Smooth muscle cell (in vitro differentiated cells): ENCODE results near the gene DHRS7B. TPM values are rescaled to one million over a fixed set of nuclear protein-coding genes. Genes with fewer than 3 reads are reported as not detected.
"Not testable (repeated sequence)": the region's sequence is repeated elsewhere in the genome, so short reads cannot be mapped to it uniquely, and the experiment has no call there.

Experiments used
- DNase-seq: peaks from one replicate; lab custom pipeline; 2025; ENCODE audit not compliant: unreplicated experiment; lab: John Stamatoyannopoulos, UW
- H2AFZ ChIP-seq: fragments of 200-600 bp; sonication (generic); 2 replicates; pipeline ENCODE4 v1.6.0; 2016; ENCODE audit warnings: antibody characterized with exemption, low read depth, mild to moderate bottlenecking
- H3F3A ChIP-seq: fragments of 200-600 bp; sonication (generic); 2 replicates; pipeline ENCODE4 v1.6.0; 2017; ENCODE audit warnings: antibody characterized with exemption, low read depth
- H3K27ac ChIP-seq: fragments of 200-600 bp; sonication (generic); 2 replicates; pipeline ENCODE4 v1.5.1; 2016; ENCODE audit warnings: low read depth, mild to moderate bottlenecking
- H3K27me3 ChIP-seq: fragments of 200-600 bp; sonication (generic); 2 replicates; pipeline ENCODE4 v1.6.1; 2016; ENCODE audit warnings: low read depth, mild to moderate bottlenecking
- H3K36me3 ChIP-seq: fragments of 200-600 bp; sonication (generic); 2 replicates; pipeline ENCODE4 v1.5.1; 2016; ENCODE audit warnings: low read depth
- H3K4me1 ChIP-seq: fragments of 200-600 bp; sonication (generic); 2 replicates; pipeline ENCODE4 v1.5.1; 2016; ENCODE audit warnings: low read depth
- H3K4me2 ChIP-seq: fragments of 200-600 bp; sonication (generic); 2 replicates; pipeline ENCODE4 v1.6.0; 2016; ENCODE audit warnings: mild to moderate bottlenecking
- H3K4me3 ChIP-seq: fragments of 200-600 bp; sonication (generic); 2 replicates; pipeline ENCODE4 v1.5.1; 2016; ENCODE audit warnings: mild to moderate bottlenecking
- H3K79me2 ChIP-seq: fragments of 200-600 bp; sonication (generic); 2 replicates; pipeline ENCODE4 v1.6.0; 2016; ENCODE audit warnings: low read depth, mild to moderate bottlenecking
- H3K9ac ChIP-seq: fragments of 200-600 bp; sonication (generic); 2 replicates; pipeline ENCODE4 v1.6.0; 2016; ENCODE audit warnings: low read depth
- H3K9me3 ChIP-seq: fragments of 200-600 bp; sonication (generic); replicated peaks from 2 replicates; pipeline ENCODE4 v1.5.1; 2016; ENCODE audit warnings: low read depth
- H4K20me1 ChIP-seq: fragments of 200-600 bp; sonication (generic); 2 replicates; pipeline ENCODE4 v1.6.0; 2016; ENCODE audit warnings: low read depth
- CTCF ChIP-seq: fragments of 200-600 bp; sonication (generic); IDR thresholded peaks from 2 replicates; pipeline ENCODE4 v1.5.1; 2017; ENCODE audit warnings: borderline replicate concordance, mild to moderate bottlenecking, antibody characterized with exemption; ENCODE audit not compliant: insufficient read depth, poor library complexity, severe bottlenecking
- WGBS: methylation state at CpG from one replicate; pipeline ENCODE4 v1.1.7; 2016; ENCODE audit warnings: low lambda C conversion rate; 5-methylcytosine and 5-hydroxymethylcytosine counted together
- polyA plus RNA-seq: library from polyadenylated mRNA; unstranded; fragments of >200 nt; fragmentation: Nextera tagmentation; extraction: Ambion mirVana; gene quantifications from 2 replicates; pipeline ENCODE4 v1.2.1, GENCODE V29; 2016
- total RNA-seq: library from RNA; depleted of rRNA; stranded (reverse); fragments of >200 nt; gene quantifications from 2 replicates; pipeline ENCODE4 v1.2.3, GENCODE V29; 2014

Gene DHRS7B
- total and polyA plus RNA-seq, 2 experiments from 2014 or later, result 30.0 to 32.5 TPM

GRCh38 chr17:21108651-21109050 lies 18.1 kb upstream of the DHRS7B start:
- Histone ChIP-seq H3K79me2 (no peaks in the 10 kb centered on the region), H3K4me2 (no peak overlapping the region), H3F3A (no peaks in the 10 kb centered on the region), H3K36me3 (no peaks in the 10 kb centered on the region), H3K27ac (no peak overlapping the region), H3K9ac (no peak overlapping the region), H3K4me1 (no peaks in the 10 kb centered on the region), H3K9me3 (no peaks in the 10 kb centered on the region), H2AFZ (no peak overlapping the region), H3K4me3 (no peak overlapping the region), H4K20me1 (no peaks in the 10 kb centered on the region), H3K27me3 (no peaks in the 10 kb centered on the region)
- 60% methylated on average over 3 of the region's 3 CpGs for WGBS
- no peak for TF ChIP-seq CTCF
- no peak for DNase-seq

GRCh38 chr17:21113049-21113690 lies 13.6 kb upstream of the DHRS7B start:
- Histone ChIP-seq H3K9me3 (no peaks in the 10 kb centered on the region), H3K4me2 (no peak overlapping the region), H3K27me3 (no peaks in the 10 kb centered on the region), H4K20me1 (no peaks in the 10 kb centered on the region), H3K36me3 (no peaks in the 10 kb centered on the region), H3K27ac (no peak overlapping the region), H3K4me3 (no peak overlapping the region), H3F3A (no peaks in the 10 kb centered on the region), H2AFZ (no peak overlapping the region), H3K79me2 (no peaks in the 10 kb centered on the region), H3K9ac (no peak overlapping the region), H3K4me1 (no peaks in the 10 kb centered on the region)
- 90% methylated on average over 5 of the region's 5 CpGs for WGBS
- no peak for DNase-seq
- no peak for TF ChIP-seq CTCF

GRCh38 chr17:21113716-21114115 lies 13.0 kb upstream of the DHRS7B start:
- Histone ChIP-seq H3K27ac (no peak overlapping the region), H3K4me1 (no peaks in the 10 kb centered on the region), H3K9ac (no peak overlapping the region), H3F3A (no peaks in the 10 kb centered on the region), H3K79me2 (no peaks in the 10 kb centered on the region), H3K36me3 (no peaks in the 10 kb centered on the region), H3K9me3 (no peaks in the 10 kb centered on the region), H4K20me1 (no peaks in the 10 kb centered on the region), H3K4me2 (no peak overlapping the region), H3K27me3 (no peaks in the 10 kb centered on the region), H2AFZ (no peak overlapping the region), H3K4me3 (no peak overlapping the region)
- 83% methylated on average over 1 of the region's 1 CpG for WGBS
- TF ChIP-seq CTCF, result no peak
- DNase-seq, result no peak

- H3F3A ChIP-seq, H3K27me3 ChIP-seq, H3K9ac ChIP-seq, H3K4me1 ChIP-seq, H2AFZ ChIP-seq, H3K4me2 ChIP-seq, H3K9me3 ChIP-seq, H4K20me1 ChIP-seq, H3K4me3 ChIP-seq, H3K79me2 ChIP-seq, H3K27ac ChIP-seq, DNase-seq, H3K36me3 ChIP-seq: not testable (repeated sequence)
- 92% methylated on average over 4 of the region's 4 CpGs for WGBS
Observed at GRCh38 chr17:21114791-21115190, 12.0 kb upstream of the DHRS7B start.
